Measurements from ENCODE around the gene GET4. TPM values are rescaled to one million over a fixed set of nuclear protein-coding genes. Genes with fewer than 3 reads are reported as not detected.
A peak's percentile ranks its signal among the peaks of the same experiment; 100 is the strongest.

The GET4 gene
- total and polyA plus RNA-seq, 2 of the 13 experiments (the other 11 are each of a cell fraction or from before 2014, with no cell fraction given): 28.2 to 35.2 TPM

DNA sequence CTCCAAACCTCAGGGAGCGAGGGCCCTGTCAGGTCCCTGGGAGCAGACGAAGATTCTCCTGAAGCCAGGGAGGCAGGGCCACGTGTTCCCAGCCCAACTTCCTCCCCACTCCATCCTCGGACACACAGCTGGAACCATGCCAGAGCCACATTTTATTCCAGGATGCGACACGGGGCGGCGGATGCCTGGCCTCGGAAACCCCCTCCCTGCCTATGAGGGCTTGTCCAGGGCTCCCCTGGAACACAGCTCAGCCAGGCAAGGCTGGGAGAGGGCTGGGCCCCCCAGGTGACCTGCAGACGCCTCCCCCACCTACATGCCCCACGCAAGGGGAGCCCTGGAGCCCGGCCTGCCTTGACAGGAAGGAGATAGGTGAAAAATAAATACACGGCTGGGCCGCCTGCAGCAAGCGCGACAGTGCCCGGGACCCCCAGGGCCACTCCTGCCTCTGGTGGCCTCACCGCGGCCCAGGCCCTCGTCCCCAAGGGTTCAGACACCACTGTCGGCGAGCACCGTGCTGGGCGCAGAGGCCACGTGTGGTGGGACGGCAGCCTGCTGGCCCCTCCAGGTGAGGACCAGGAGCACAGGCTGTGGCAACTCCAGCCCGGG lies 21.5 kb downstream of the GET4 start:
- no TSS peak for BruUV-seq (replicated peaks)
- Histone ChIP-seq H3K9me3 (ENCODE audit: low read length) (no peaks in the 10 kb centered on the region), H3K27me3 (ENCODE audit: control insufficient read depth in 1 of 2, insufficient read depth in 2 of 2, low read length in 2 of 2) (no peaks in the 10 kb centered on the region), H3K4me3 (replicated peaks in 1 of 3; ENCODE audit: insufficient read depth in 1 of 3, low read depth in 2 of 3, low read length in 3 of 3) (no peak overlapping the region), H3K79me2 (ENCODE audit: insufficient read depth, low read length) (no peaks in the 10 kb centered on the region), H2AFZ (ENCODE audit: low read length) (no peak overlapping the region), H3K4me2 (ENCODE audit: low read depth, low read length) (no peak overlapping the region), H3K27ac (ENCODE audit: extremely low read length, insufficient read depth, low read length) (no peak overlapping the region), H4K20me1 (ENCODE audit: insufficient read depth, low read length) (no peaks in the 10 kb centered on the region), H3K4me1 (ENCODE audit: insufficient read depth, low read length) (peaks cover 16% of the 10 kb centered on the region), H3K36me3 (replicated peaks in 1 of 2; ENCODE audit: control insufficient read depth in 1 of 2, insufficient read depth in 2 of 2, low read length in 2 of 2) (peaks cover 15 to 38% of the 10 kb centered on the region in 2 experiments), H3K9ac (ENCODE audit: insufficient read depth, low read depth, low read length) (no peak overlapping the region)
- WGBS (ENCODE audit: low lambda C conversion rate): 92% methylated on average over 13 of the region's 27 CpGs
- no peak for DNase-seq (ENCODE audit: low spot score)
- intact Hi-C loops (cut with micrococcal nuclease; ENCODE audit: unreplicated experiment) (no loop called here), in situ Hi-C loops (cut with HindIII; ENCODE audit: extremely low pct_ligation_motif_present, low pct_unique_long_range_greater_than_20kb) (no loop called here)
- CTCF ChIA-PET (ENCODE audit: low intra/inter-chr PET ratio, low total read pairs): no interaction called here
- TF ChIP-seq KDM2A (CRISPR knock-in tag; IDR thresholded peaks at IDR 0.05; ENCODE audit: borderline replicate concordance, low read depth) (peak; percentile 12; the same call in 1 of the 2 replicates), AGO2 (optimal IDR thresholded peaks at IDR 0.05; ENCODE audit: low read depth, low read length) (peak; percentile 91), GABPA (IDR thresholded peaks at IDR 0.05; ENCODE audit: low read depth, low read length) (no peak), GABPA (CRISPR knock-in tag; IDR thresholded peaks at IDR 0.05; ENCODE audit: low read depth) (no peak)
- no peak for FAIRE-seq
- POLR2A ChIA-PET: interaction anchor here (1.0 kb wide), 1 partner anchor 60 kb away, joined by 3 read pairs; no protein-coding TSS in a partner anchor
- ATAC-seq: no peak

DNA sequence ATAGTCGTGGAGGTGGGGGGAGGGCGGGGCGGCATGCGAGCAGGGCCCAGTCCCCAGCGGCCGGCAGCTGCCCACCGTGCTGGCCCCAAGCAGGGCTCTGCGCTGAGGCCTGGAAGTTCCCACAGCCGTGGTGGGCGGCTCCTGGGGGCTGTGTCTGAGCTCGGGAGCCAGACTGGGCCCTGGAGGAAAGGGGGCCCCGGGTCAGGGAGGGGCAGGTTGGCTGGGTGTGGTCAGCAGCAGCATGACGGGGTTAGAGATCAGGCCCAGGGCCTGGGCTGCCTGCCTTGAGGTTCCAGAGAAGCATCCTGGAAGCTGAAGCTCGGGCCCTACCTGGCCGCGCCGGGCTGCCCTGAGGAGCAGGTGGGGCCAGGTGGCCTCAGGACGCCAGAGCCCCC lies 22.1 kb downstream of the GET4 start:
- Histone ChIP-seq H3K79me2 (ENCODE audit: insufficient read depth, low read length) (no peaks in the 10 kb centered on the region), H4K20me1 (ENCODE audit: insufficient read depth, low read length) (no peaks in the 10 kb centered on the region), H3K27me3 (ENCODE audit: control insufficient read depth in 1 of 2, insufficient read depth in 2 of 2, low read length in 2 of 2) (no peaks in the 10 kb centered on the region), H3K4me1 (ENCODE audit: insufficient read depth, low read length) (peaks cover 16% of the 10 kb centered on the region), H3K36me3 (replicated peaks in 1 of 2; ENCODE audit: control insufficient read depth in 1 of 2, insufficient read depth in 2 of 2, low read length in 2 of 2) (peaks cover 14 to 34% of the 10 kb centered on the region in 2 experiments; a peak in 4 of 5 replicates), H3K9ac (ENCODE audit: insufficient read depth, low read depth, low read length) (no peak overlapping the region), H3K4me3 (replicated peaks in 1 of 3; ENCODE audit: insufficient read depth in 1 of 3, low read depth in 2 of 3, low read length in 3 of 3) (no peak overlapping the region), H3K4me2 (ENCODE audit: low read depth, low read length) (no peak overlapping the region), H2AFZ (ENCODE audit: low read length) (no peak overlapping the region), H3K9me3 (ENCODE audit: low read length) (no peaks in the 10 kb centered on the region), H3K27ac (ENCODE audit: extremely low read length, insufficient read depth, low read length) (no peak overlapping the region)
- FAIRE-seq (no peak), ATAC-seq (no peak), DNase-seq (ENCODE audit: low spot score) (no peak)
- WGBS (ENCODE audit: low lambda C conversion rate): 98% methylated on average over 8 of the region's 18 CpGs
- ChIA-PET CTCF (ENCODE audit: low intra/inter-chr PET ratio, low total read pairs) (no interaction called here), POLR2A (no interaction called here)
- intact Hi-C loops (cut with micrococcal nuclease; ENCODE audit: unreplicated experiment): no loop called here
- in situ Hi-C loops (cut with HindIII; ENCODE audit: extremely low pct_ligation_motif_present, low pct_unique_long_range_greater_than_20kb): no loop called here
- BruUV-seq (replicated peaks): no TSS peak
- TF ChIP-seq RBFOX2 (IDR thresholded peaks at IDR 0.05; ENCODE audit: low read depth, low read length): 0 out of 2 replicates have a peak, but pooled peaks have one; percentile 13
- TF ChIP-seq, protein P1, sequence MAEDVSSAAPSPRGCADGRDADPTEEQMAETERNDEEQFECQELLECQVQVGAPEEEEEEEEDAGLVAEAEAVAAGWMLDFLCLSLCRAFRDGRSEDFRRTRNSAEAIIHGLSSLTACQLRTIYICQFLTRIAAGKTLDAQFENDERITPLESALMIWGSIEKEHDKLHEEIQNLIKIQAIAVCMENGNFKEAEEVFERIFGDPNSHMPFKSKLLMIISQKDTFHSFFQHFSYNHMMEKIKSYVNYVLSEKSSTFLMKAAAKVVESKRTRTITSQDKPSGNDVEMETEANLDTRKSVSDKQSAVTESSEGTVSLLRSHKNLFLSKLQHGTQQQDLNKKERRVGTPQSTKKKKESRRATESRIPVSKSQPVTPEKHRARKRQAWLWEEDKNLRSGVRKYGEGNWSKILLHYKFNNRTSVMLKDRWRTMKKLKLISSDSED (CRISPR knock-in tag; IDR thresholded peaks at IDR 0.05): no peak
- TF ChIP-seq AGO2 (optimal IDR thresholded peaks at IDR 0.05; ENCODE audit: low read depth, low read length): peak; percentile 85

All from HepG2 (cell line).